NCI-H526 treated with DMSO at 0.1 percent for 48 hours (cell line): ENCODE measurements around the gene EML5.
A peak's percentile ranks its signal among the peaks of the same experiment; 100 is the strongest.

Experiments used
- DNase-seq: peaks from one replicate; lab custom pipeline; 2025; lab: John Stamatoyannopoulos, UW

EML5 gene

GRCh38 chr14:88707088-88707487 is 85.7 kb downstream of the EML5 start:
- DNase-seq, result no peak

- DNase-seq, result no peak
Observed at GRCh38 chr14:88706425-88706824, 86.3 kb downstream of the EML5 start.

GRCh38 chr14:88698651-88699050 is 94.1 kb downstream of the EML5 start:
- no peak for DNase-seq

- DNase-seq, result no peak
Observed at GRCh38 chr14:88695870-88696269, 96.9 kb downstream of the EML5 start.

GRCh38 chr14:88688386-88688785 is 104.4 kb downstream of the EML5 start:
- DNase-seq, result no peak

GRCh38 chr14:88683119-88683518 is 109.6 kb downstream of the EML5 start:
- no peak for DNase-seq

- no peak for DNase-seq
Observed at GRCh38 chr14:88682495-88683114, 110.1 kb downstream of the EML5 start.

GRCh38 chr14:88681755-88682494 is 110.8 kb downstream of the EML5 start:
- no peak for DNase-seq

GRCh38 chr14:88669346-88669745 is 123.4 kb downstream of the EML5 start:
- DNase-seq, result no peak

GRCh38 chr14:88668448-88669116 is 124.2 kb downstream of the EML5 start:
- DNase-seq, result no peak

- DNase-seq, result peak; percentile 41
Observed at GRCh38 chr14:88667555-88668273, 125.0 kb downstream of the EML5 start.

GRCh38 chr14:88660056-88660455 is 132.7 kb downstream of the EML5 start:
- DNase-seq, result no peak

GRCh38 chr14:88639221-88639620 is 153.5 kb downstream of the EML5 start:
- DNase-seq, result no peak

GRCh38 chr14:88632512-88632911 is 160.2 kb downstream of the EML5 start:
- DNase-seq, result no peak

GRCh38 chr14:88631091-88631490 is 161.7 kb downstream of the EML5 start:
- no peak for DNase-seq

- DNase-seq, result no peak
Observed at GRCh38 chr14:88630565-88630964, 162.2 kb downstream of the EML5 start.

GRCh38 chr14:88628462-88628861 is 164.3 kb downstream of the EML5 start:
- DNase-seq, result no peak

GRCh38 chr14:88628033-88628432 is 164.7 kb downstream of the EML5 start:
- DNase-seq, result no peak

- no peak for DNase-seq
Observed at GRCh38 chr14:88625671-88626070, 167.1 kb downstream of the EML5 start.

- peak; percentile 46 for DNase-seq
Observed at GRCh38 chr14:88621100-88621499, 171.7 kb downstream of the EML5 start.

GRCh38 chr14:88618476-88618875 is 174.3 kb downstream of the EML5 start:
- DNase-seq, result no peak

- no peak for DNase-seq
Observed at GRCh38 chr14:88617479-88617878, 175.3 kb downstream of the EML5 start.

GRCh38 chr14:88616697-88617096 is 176.1 kb downstream of the EML5 start:
- no peak for DNase-seq
